ENCODE measurements around the gene RNU6-7. TPM values are rescaled to one million over a fixed set of nuclear protein-coding genes. Genes with fewer than 3 reads are reported as not detected.

RNU6-7 gene
- total and polyA plus RNA-seq, 2 of the 13 experiments (the other 11 are each of a cell fraction or from before 2014, with no cell fraction given), result under 0.01 TPM; not detected in 1

GRCh38 chr14:32202998-32203882 lies 1.4 kb downstream of the RNU6-7 start, which contains the start of gene RNU6-8 (continued):
- TF ChIP-seq, protein P1, sequence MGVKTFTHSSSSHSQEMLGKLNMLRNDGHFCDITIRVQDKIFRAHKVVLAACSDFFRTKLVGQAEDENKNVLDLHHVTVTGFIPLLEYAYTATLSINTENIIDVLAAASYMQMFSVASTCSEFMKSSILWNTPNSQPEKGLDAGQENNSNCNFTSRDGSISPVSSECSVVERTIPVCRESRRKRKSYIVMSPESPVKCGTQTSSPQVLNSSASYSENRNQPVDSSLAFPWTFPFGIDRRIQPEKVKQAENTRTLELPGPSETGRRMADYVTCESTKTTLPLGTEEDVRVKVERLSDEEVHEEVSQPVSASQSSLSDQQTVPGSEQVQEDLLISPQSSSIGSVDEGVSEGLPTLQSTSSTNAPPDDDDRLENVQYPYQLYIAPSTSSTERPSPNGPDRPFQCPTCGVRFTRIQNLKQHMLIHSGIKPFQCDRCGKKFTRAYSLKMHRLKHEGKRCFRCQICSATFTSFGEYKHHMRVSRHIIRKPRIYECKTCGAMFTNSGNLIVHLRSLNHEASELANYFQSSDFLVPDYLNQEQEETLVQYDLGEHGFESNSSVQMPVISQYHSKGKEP (CRISPR knock-in tag; IDR thresholded peaks at IDR 0.05), result no peak; the same call in none of the 2 replicates
- peak; percentile 99 for TF ChIP-seq NAIF1 (CRISPR knock-in tag; IDR thresholded peaks at IDR 0.05; ENCODE audit: borderline replicate concordance)
- TF ChIP-seq ZNF674 (CRISPR knock-in tag; IDR thresholded peaks at IDR 0.05; ENCODE audit: low read depth), result 0 out of 2 replicates have a peak, but pooled peaks have one; percentile 9
- peak; percentile 91; the same call in 1 of the 2 replicates for TF ChIP-seq DNMT1 (CRISPR knock-in tag; IDR thresholded peaks at IDR 0.05)
- TF ChIP-seq, protein P2, sequence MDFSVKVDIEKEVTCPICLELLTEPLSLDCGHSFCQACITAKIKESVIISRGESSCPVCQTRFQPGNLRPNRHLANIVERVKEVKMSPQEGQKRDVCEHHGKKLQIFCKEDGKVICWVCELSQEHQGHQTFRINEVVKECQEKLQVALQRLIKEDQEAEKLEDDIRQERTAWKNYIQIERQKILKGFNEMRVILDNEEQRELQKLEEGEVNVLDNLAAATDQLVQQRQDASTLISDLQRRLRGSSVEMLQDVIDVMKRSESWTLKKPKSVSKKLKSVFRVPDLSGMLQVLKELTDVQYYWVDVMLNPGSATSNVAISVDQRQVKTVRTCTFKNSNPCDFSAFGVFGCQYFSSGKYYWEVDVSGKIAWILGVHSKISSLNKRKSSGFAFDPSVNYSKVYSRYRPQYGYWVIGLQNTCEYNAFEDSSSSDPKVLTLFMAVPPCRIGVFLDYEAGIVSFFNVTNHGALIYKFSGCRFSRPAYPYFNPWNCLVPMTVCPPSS (IDR thresholded peaks at IDR 0.05), result no peak
- TF ChIP-seq TBX2 (CRISPR knock-in tag; IDR thresholded peaks at IDR 0.05; ENCODE audit: borderline replicate concordance), result peak; percentile 92
- TF ChIP-seq ZNF260 (CRISPR knock-in tag; IDR thresholded peaks at IDR 0.05; ENCODE audit: borderline replicate concordance, low read depth), result no peak
- peak; percentile 94; the same call in 1 of the 2 replicates for TF ChIP-seq LBX2 (CRISPR knock-in tag; IDR thresholded peaks at IDR 0.05; ENCODE audit: borderline replicate concordance)
- TF ChIP-seq BRF2 (CRISPR knock-in tag; IDR thresholded peaks at IDR 0.05), result peak; percentile 100
- TF ChIP-seq JUND (CRISPR knock-in tag; IDR thresholded peaks at IDR 0.05), result peak; percentile 85
- no peak for TF ChIP-seq SMARCC2 (IDR thresholded peaks at IDR 0.05)
- TF ChIP-seq ZNF264 (CRISPR knock-in tag; IDR thresholded peaks at IDR 0.05), result peak; percentile 97
- TF ChIP-seq, protein P3, sequence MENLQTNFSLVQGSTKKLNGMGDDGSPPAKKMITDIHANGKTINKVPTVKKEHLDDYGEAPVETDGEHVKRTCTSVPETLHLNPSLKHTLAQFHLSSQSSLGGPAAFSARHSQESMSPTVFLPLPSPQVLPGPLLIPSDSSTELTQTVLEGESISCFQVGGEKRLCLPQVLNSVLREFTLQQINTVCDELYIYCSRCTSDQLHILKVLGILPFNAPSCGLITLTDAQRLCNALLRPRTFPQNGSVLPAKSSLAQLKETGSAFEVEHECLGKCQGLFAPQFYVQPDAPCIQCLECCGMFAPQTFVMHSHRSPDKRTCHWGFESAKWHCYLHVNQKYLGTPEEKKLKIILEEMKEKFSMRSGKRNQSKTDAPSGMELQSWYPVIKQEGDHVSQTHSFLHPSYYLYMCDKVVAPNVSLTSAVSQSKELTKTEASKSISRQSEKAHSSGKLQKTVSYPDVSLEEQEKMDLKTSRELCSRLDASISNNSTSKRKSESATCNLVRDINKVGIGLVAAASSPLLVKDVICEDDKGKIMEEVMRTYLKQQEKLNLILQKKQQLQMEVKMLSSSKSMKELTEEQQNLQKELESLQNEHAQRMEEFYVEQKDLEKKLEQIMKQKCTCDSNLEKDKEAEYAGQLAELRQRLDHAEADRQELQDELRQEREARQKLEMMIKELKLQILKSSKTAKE (CRISPR knock-in tag; IDR thresholded peaks at IDR 0.05; ENCODE audit: borderline replicate concordance), result no peak
- peak; percentile 94 for TF ChIP-seq ZFY (CRISPR knock-in tag; IDR thresholded peaks at IDR 0.05)
- TF ChIP-seq ZNF557 (CRISPR knock-in tag; IDR thresholded peaks at IDR 0.05), result peak; percentile 90
- peak; percentile 100 for TF ChIP-seq SNAPC4 (CRISPR knock-in tag; IDR thresholded peaks at IDR 0.05)
